Loucy (cell line): Measurements from ENCODE around the gene CHAF1B.

Experiments
- EZH2phosphoT487 ChIP-seq: fragments of 200-600 bp; IDR thresholded peaks from 2 replicates; pipeline ENCODE4 v1.6.1; 2018; ENCODE audit warnings: antibody characterized with exemption, mild to moderate bottlenecking, moderate library complexity, borderline replicate concordance
- TF ChIP-seq, protein P1 (sequence below): fragments of 200-600 bp; sonication (generic); conservative IDR thresholded peaks from 2 replicates; pipeline ENCODE4 v1.5.1; 2014; ENCODE audit warnings: mild to moderate bottlenecking, antibody characterized with exemption, low read length

DNA sequence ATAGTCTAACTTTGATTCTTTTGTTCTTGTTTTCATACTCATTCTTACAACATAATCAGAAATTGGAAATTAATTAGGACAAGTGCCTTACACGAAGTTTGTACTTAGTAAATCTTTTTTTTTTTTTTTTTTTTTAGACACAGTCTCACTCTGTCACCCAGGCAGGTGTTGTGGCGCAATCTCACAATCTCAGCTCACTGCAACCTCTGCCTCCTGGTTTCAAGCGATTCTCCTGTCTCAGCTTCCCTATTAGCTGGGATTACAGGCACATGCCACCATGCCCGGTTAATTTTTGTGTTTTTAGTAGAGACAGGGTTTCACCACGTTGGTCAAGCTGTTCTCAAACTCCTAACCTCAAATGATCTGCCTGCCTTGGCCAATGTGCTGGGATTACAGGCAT, 12.4 kb downstream of the CHAF1B start:
- TF ChIP-seq, protein P1, sequence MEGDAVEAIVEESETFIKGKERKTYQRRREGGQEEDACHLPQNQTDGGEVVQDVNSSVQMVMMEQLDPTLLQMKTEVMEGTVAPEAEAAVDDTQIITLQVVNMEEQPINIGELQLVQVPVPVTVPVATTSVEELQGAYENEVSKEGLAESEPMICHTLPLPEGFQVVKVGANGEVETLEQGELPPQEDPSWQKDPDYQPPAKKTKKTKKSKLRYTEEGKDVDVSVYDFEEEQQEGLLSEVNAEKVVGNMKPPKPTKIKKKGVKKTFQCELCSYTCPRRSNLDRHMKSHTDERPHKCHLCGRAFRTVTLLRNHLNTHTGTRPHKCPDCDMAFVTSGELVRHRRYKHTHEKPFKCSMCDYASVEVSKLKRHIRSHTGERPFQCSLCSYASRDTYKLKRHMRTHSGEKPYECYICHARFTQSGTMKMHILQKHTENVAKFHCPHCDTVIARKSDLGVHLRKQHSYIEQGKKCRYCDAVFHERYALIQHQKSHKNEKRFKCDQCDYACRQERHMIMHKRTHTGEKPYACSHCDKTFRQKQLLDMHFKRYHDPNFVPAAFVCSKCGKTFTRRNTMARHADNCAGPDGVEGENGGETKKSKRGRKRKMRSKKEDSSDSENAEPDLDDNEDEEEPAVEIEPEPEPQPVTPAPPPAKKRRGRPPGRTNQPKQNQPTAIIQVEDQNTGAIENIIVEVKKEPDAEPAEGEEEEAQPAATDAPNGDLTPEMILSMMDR, result no peak
- no peak for TF ChIP-seq EZH2phosphoT487
